Loucy (cell line): ENCODE measurements around the gene PHLDB1.
A peak's percentile ranks its signal among the peaks of the same experiment; 100 is the strongest.

Experiments
- H2AFZ ChIP-seq: fragments of 200-600 bp; sonication (generic); 2 replicates; pipeline ENCODE4 v1.6.0; 2016; ENCODE audit warnings: antibody characterized with exemption, mild to moderate bottlenecking, low read length, moderate library complexity
- H3F3A ChIP-seq: fragments of 200-600 bp; 2 replicates; pipeline ENCODE4 v1.6.0; 2016; ENCODE audit warnings: antibody characterized with exemption, low read depth, mild to moderate bottlenecking
- H3K27me3 ChIP-seq: fragments of 200-600 bp; sonication (generic); 2 replicates; pipeline ENCODE4 v1.6.1; 2014; ENCODE audit warnings: low read length, mild to moderate bottlenecking; ENCODE audit not compliant: insufficient read depth, poor library complexity, severe bottlenecking
- H3K36me3 ChIP-seq: fragments of 200-600 bp; sonication (generic); 2 replicates; pipeline ENCODE4 v1.6.1; 2016; ENCODE audit warnings: low read length; ENCODE audit not compliant: insufficient read depth
- H3K4me1 ChIP-seq: fragments of 200-600 bp; sonication (generic); 2 replicates; pipeline ENCODE4 v1.5.1; 2014; ENCODE audit warnings: low read length, mild to moderate bottlenecking; ENCODE audit not compliant: insufficient read depth, poor library complexity, severe bottlenecking
- H3K4me2 ChIP-seq: fragments of 200-600 bp; sonication (generic); 2 replicates; pipeline ENCODE4 v1.6.0; 2014; ENCODE audit warnings: antibody characterized with exemption, low read length, low read depth, mild to moderate bottlenecking; ENCODE audit not compliant: poor library complexity, severe bottlenecking
- H3K4me3 ChIP-seq: fragments of 200-600 bp; sonication (generic); 2 replicates; pipeline ENCODE4 v1.5.1; 2014; ENCODE audit warnings: low read length, mild to moderate bottlenecking, mixed read lengths; ENCODE audit not compliant: poor library complexity, severe bottlenecking
- H3K79me2 ChIP-seq: fragments of 200-600 bp; sonication (generic); 2 replicates; pipeline ENCODE4 v1.6.1; 2014; ENCODE audit warnings: low read length; ENCODE audit not compliant: insufficient read depth
- H3K9ac ChIP-seq: fragments of 200-600 bp; sonication (generic); 2 replicates; pipeline ENCODE4 v1.6.0; 2014; ENCODE audit warnings: mild to moderate bottlenecking, low read depth, low read length, moderate library complexity; ENCODE audit not compliant: poor library complexity, severe bottlenecking
- H3K9me2 ChIP-seq: fragments of 200-600 bp; sonication (generic); replicated peaks from 2 replicates; pipeline ENCODE4 v1.6.1; 2016; ENCODE audit warnings: low read depth, low read length, mixed read lengths
- H3K9me3 ChIP-seq: fragments of 200-600 bp; sonication (generic); 2 replicates; pipeline ENCODE4 v1.6.1; 2014; ENCODE audit warnings: mild to moderate bottlenecking, antibody characterized with exemption, low read length, low read depth; ENCODE audit not compliant: insufficient read depth
- H4K20me1 ChIP-seq: fragments of 200-600 bp; sonication (generic); 2 replicates; pipeline ENCODE4 v1.6.0; 2014; ENCODE audit warnings: antibody characterized with exemption, low read length, mild to moderate bottlenecking; ENCODE audit not compliant: insufficient read depth, poor library complexity, severe bottlenecking
- CTCF ChIP-seq: fragments of 200-600 bp; sonication (generic); conservative IDR thresholded peaks from 2 replicates; pipeline ENCODE4 v1.5.1; 2014; ENCODE audit warnings: mild to moderate bottlenecking, antibody characterized with exemption, low read length
- EZH2phosphoT487 ChIP-seq: fragments of 200-600 bp; IDR thresholded peaks from 2 replicates; pipeline ENCODE4 v1.6.1; 2018; ENCODE audit warnings: antibody characterized with exemption, mild to moderate bottlenecking, moderate library complexity, borderline replicate concordance

PHLDB1 gene

GRCh38 chr11:118629761-118630661, 22.6 kb downstream of the PHLDB1 start:
- H3K27me3 ChIP-seq: no peaks in the 10 kb centered on the region
- H3K9ac ChIP-seq: peak overlapping the region; percentile 21
- no peak overlapping the region for H2AFZ ChIP-seq
- no peaks in the 10 kb centered on the region for H3K9me2 ChIP-seq
- no peaks in the 10 kb centered on the region for H4K20me1 ChIP-seq
- no peaks in the 10 kb centered on the region for H3K79me2 ChIP-seq
- H3K4me3 ChIP-seq: no peak overlapping the region
- H3K36me3 ChIP-seq: no peaks in the 10 kb centered on the region
- no peaks in the 10 kb centered on the region for H3K9me3 ChIP-seq
- no peak for TF ChIP-seq EZH2phosphoT487
- TF ChIP-seq CTCF: no peak
- H3K4me1 ChIP-seq: peaks cover 10% of the 10 kb centered on the region
- no peaks in the 10 kb centered on the region for H3F3A ChIP-seq
- no peak overlapping the region for H3K4me2 ChIP-seq

- TF ChIP-seq CTCF (no peak), EZH2phosphoT487 (no peak)
- H3K9me2 ChIP-seq: no peaks in the 10 kb centered on the region
- H3K36me3 ChIP-seq: no peaks in the 10 kb centered on the region
- H3K9me3 ChIP-seq: no peaks in the 10 kb centered on the region
- no peak overlapping the region for H3K4me3 ChIP-seq
- no peaks in the 10 kb centered on the region for H3F3A ChIP-seq
- H3K27me3 ChIP-seq: no peaks in the 10 kb centered on the region
- no peaks in the 10 kb centered on the region for H3K79me2 ChIP-seq
- peaks cover 10% of the 10 kb centered on the region for H3K4me1 ChIP-seq
- no peaks in the 10 kb centered on the region for H4K20me1 ChIP-seq
- H3K9ac ChIP-seq: peak overlapping the region; percentile 21
- H3K4me2 ChIP-seq: no peak overlapping the region
- H2AFZ ChIP-seq: no peak overlapping the region
These were observed 23.9 kb downstream of the PHLDB1 start for GRCh38 chr11:118631142-118631909.

GRCh38 chr11:118632577-118633318, 25.3 kb downstream of the PHLDB1 start:
- H3K4me1 ChIP-seq: peaks cover 10% of the 10 kb centered on the region
- H3K4me2 ChIP-seq: no peak overlapping the region
- no peaks in the 10 kb centered on the region for H3K9me2 ChIP-seq
- no peaks in the 10 kb centered on the region for H4K20me1 ChIP-seq
- H2AFZ ChIP-seq: no peak overlapping the region
- H3K9ac ChIP-seq: no peak overlapping the region
- H3K4me3 ChIP-seq: no peak overlapping the region
- TF ChIP-seq CTCF: no peak
- TF ChIP-seq EZH2phosphoT487: no peak
- H3K79me2 ChIP-seq: no peaks in the 10 kb centered on the region
- H3K36me3 ChIP-seq: no peaks in the 10 kb centered on the region
- H3K9me3 ChIP-seq: no peaks in the 10 kb centered on the region
- no peaks in the 10 kb centered on the region for H3K27me3 ChIP-seq
- H3F3A ChIP-seq: no peaks in the 10 kb centered on the region
